Caco-2 (cell line): ENCODE measurements around the gene ZCCHC2. TPM values are rescaled to one million over a fixed set of nuclear protein-coding genes. Genes with fewer than 3 reads are reported as not detected.

Experiments
- BruUV-seq: library from RNA; stranded (reverse); fragments of 400-500 nt; replicated peaks from 2 replicates; lab custom pipeline; 2021; lab: Mats Ljungman, UMichigan
- CTCF ChIA-PET: fragments of 300-600 bp; sonication (Branson Sonifier 250); formaldehyde crosslinking; loops from one replicate; lab custom pipeline; 2022; ENCODE audit warnings: antibody characterized with exemption; lab: Charles Lee
- POLR2A ChIA-PET: fragments of 300-600 bp; sonication (Branson Sonifier 250); formaldehyde crosslinking; loops from one replicate; lab custom pipeline; 2022; ENCODE audit warnings: antibody characterized with exemption; lab: Charles Lee
- DNase-seq, 2 experiments: peaks; one replicate each; pipeline versions ENCODE4 v3.0.0 to v3.0.0-alpha.2; 2020 to 2022
- H3K27me3 ChIP-seq: replicated peaks from 2 replicates; pipeline ENCODE4 v1.6.0; 2011; ENCODE audit warnings: low read length; ENCODE audit not compliant: control insufficient read depth, insufficient read depth
- H3K36me3 ChIP-seq: 2 replicates; pipeline ENCODE4 v1.5.1; 2011; ENCODE audit warnings: low read length; ENCODE audit not compliant: control insufficient read depth, insufficient read depth
- H3K4me1 ChIP-seq: fragments of 250-450 bp; sonication (Bioruptor Pico); 2 replicates; pipeline ENCODE4 v1.5.1; 2020; ENCODE audit warnings: mild to moderate bottlenecking
- H3K4me3 ChIP-seq: 2 replicates; pipeline ENCODE4 v1.5.1; 2011; ENCODE audit warnings: low read depth, mild to moderate bottlenecking, control low read depth, low read length
- H3K9me3 ChIP-seq: fragments of 250-450 bp; sonication (Bioruptor Pico); 2 replicates; pipeline ENCODE4 v1.5.1; 2020; ENCODE audit warnings: mild to moderate bottlenecking, moderate library complexity
- H3K27ac Mint-ChIP-seq: one replicate; pipeline ENCODE4 v1.8.0; 2022; ENCODE audit warnings: mixed read lengths; ENCODE audit not compliant: unreplicated experiment
- H3K27me3 Mint-ChIP-seq: one replicate; pipeline ENCODE4 v1.8.0; 2022; ENCODE audit warnings: mixed read lengths; ENCODE audit not compliant: insufficient read depth, unreplicated experiment
- H3K36me3 Mint-ChIP-seq: one replicate; pipeline ENCODE4 v1.8.0; 2022; ENCODE audit warnings: mild to moderate bottlenecking, mixed read lengths; ENCODE audit not compliant: insufficient read depth, unreplicated experiment
- H3K4me1 Mint-ChIP-seq: one replicate; pipeline ENCODE4 v1.8.0; 2022; ENCODE audit warnings: low read depth, mixed read lengths; ENCODE audit not compliant: unreplicated experiment
- H3K4me3 Mint-ChIP-seq: one replicate; pipeline ENCODE4 v1.8.0; 2022; ENCODE audit warnings: mild to moderate bottlenecking, moderate library complexity, mixed read lengths; ENCODE audit not compliant: unreplicated experiment
- H3K9me3 Mint-ChIP-seq: one replicate; pipeline ENCODE4 v1.8.0; 2022; ENCODE audit warnings: mixed read lengths; ENCODE audit not compliant: unreplicated experiment
- CTCF ChIP-seq, 2 experiments: fragments of 200-600 bp in 1 of 2; IDR thresholded peaks; 1 replicate in 1 of 2; 2 replicates in 1 of 2; pipeline versions ENCODE4 v1.5.1 to v1.8.0; 2011 to 2022; ENCODE audit warnings: antibody characterized with exemption in 1 of 2, control low read depth in 1 of 2, inconsistent platforms in 1 of 2, low read depth in 1 of 2, low read length in 1 of 2, mild to moderate bottlenecking in 1 of 2, moderate library complexity in 1 of 2; ENCODE audit not compliant: insufficient read depth in 1 of 2, severe bottlenecking in 1 of 2, unreplicated experiment in 1 of 2
- intact Hi-C: fragments of 100-400 bp; cut with micrococcal nuclease; formaldehyde crosslinking; loops from one replicate; pipeline ENCODE4 v1.10.0; 2022; ENCODE audit not compliant: unreplicated experiment
- total RNA-seq: library from RNA; stranded (reverse); gene quantifications from 2 replicates; pipeline ENCODE4 v1.2.3, GENCODE V29; 2022

The ZCCHC2 gene
- total RNA-seq, 1 experiment from 2014 or later, result 6.9 TPM

DNA sequence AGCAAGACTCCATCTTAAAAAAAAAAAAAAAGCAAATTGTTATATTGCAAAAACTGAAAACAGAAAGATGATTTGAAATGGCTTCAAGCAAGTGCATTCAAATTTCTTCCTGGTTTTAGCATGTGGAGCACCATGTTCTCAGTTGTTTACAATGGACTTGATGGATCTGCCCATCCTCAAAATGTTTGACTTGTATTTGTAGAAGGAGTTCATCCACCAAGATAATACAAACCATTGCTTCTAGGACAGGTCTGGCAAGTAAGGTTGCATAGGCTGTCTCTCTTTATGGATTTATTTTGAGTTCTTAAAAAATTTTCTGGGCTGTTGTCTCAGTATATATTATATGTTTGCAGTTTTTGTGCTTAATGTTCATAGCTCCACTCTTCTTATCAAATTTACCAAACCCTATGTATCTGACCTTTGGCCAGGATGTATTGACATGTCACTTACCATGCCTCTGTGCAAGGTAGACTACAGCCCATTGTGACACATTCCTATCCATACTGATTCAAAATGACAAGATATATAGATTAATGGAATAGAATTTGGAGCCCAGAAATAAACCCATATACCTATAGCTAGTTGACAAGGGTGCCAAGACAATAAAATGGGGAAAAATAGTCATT, 21.7 kb upstream of the ZCCHC2 start:
- POLR2A ChIA-PET, result no interaction called here
- Mint-ChIP-seq H3K4me3 (no peak overlapping the region), H3K36me3 (no peaks in the 10 kb centered on the region), H3K4me1 (no peaks in the 10 kb centered on the region), H3K27me3 (no peaks in the 10 kb centered on the region), H3K9me3 (no peaks in the 10 kb centered on the region), H3K27ac (no peak overlapping the region)
- CTCF ChIA-PET, result no interaction called here
- H3K4me1 ChIP-seq, result no peaks in the 10 kb centered on the region
- no peak overlapping the region for H3K4me3 ChIP-seq
- H3K27me3 ChIP-seq, result no peaks in the 10 kb centered on the region
- no TSS peak for BruUV-seq
- intact Hi-C loops, result no loop called here
- DNase-seq, result no peak
- H3K36me3 ChIP-seq, result no peaks in the 10 kb centered on the region
- no peak for TF ChIP-seq CTCF (IDR thresholded peaks at IDR 0.05; ENCODE audit: insufficient read depth in 1 of 2, low read depth in 1 of 2, low read length in 1 of 2, severe bottlenecking in 1 of 2, unreplicated experiment in 1 of 2)
- no peaks in the 10 kb centered on the region for H3K9me3 ChIP-seq

DNA sequence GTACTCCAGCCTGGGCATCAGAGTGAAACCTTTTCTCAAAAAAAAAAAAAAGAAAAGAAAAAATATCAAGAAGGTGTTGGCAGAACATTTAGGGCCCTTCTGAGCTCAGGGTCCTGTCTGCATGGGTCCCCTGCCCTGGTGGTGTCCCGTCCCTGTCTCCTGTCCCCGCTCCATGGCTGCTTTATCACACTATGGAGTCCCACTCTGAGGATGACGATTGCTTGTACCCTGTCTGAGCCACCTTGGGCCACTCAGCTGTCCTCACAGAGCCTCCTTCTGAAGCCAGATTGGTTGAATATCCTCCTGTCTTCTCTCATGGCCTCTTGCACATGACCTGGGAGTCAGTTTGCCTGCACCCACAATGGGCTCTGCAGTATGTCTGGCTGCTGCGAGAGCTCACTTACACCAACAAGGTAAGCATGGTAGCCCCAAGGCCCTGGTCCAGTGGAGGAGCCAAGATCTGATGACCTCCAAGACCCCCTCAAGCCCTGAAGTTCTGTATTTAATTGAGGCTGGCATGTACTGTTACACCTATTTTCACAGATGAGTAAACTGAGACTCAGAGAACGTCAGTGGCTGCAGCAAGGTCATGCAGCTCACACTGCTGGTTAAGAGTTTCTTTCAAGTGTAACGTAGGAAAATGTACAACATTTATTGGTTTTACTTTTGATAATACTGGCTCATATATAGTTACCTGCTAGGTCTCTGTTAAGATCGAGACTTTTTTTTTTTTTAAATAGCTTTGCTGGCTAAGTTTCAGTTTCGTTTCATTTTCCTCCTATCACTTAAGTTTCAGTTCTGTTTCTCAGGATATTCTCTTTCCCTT, 16.9 kb upstream of the ZCCHC2 start:
- no peaks in the 10 kb centered on the region for H3K36me3 Mint-ChIP-seq
- H3K4me1 Mint-ChIP-seq, result no peaks in the 10 kb centered on the region
- no peaks in the 10 kb centered on the region for H3K27me3 Mint-ChIP-seq
- H3K27ac Mint-ChIP-seq, result no peak overlapping the region
- intact Hi-C loops, result no loop called here
- ChIA-PET CTCF (no interaction called here), POLR2A (interaction anchor here (0.7 kb wide), 1 partner anchor 62 kb away, joined by 3 read pairs; no protein-coding TSS in a partner anchor)
- no peak for DNase-seq
- Histone ChIP-seq H3K4me1 (no peaks in the 10 kb centered on the region), H3K4me3 (no peak overlapping the region), H3K36me3 (no peaks in the 10 kb centered on the region), H3K27me3 (no peaks in the 10 kb centered on the region), H3K9me3 (no peaks in the 10 kb centered on the region)
- no peak overlapping the region for H3K4me3 Mint-ChIP-seq
- H3K9me3 Mint-ChIP-seq, result no peaks in the 10 kb centered on the region
- TF ChIP-seq CTCF (IDR thresholded peaks at IDR 0.05; ENCODE audit: insufficient read depth in 1 of 2, low read depth in 1 of 2, low read length in 1 of 2, severe bottlenecking in 1 of 2, unreplicated experiment in 1 of 2), result no peak
- no TSS peak for BruUV-seq

- Mint-ChIP-seq H3K27ac (no peak overlapping the region), H3K36me3 (no peaks in the 10 kb centered on the region), H3K27me3 (no peaks in the 10 kb centered on the region), H3K4me1 (no peaks in the 10 kb centered on the region), H3K4me3 (no peak overlapping the region), H3K9me3 (no peaks in the 10 kb centered on the region)
- Histone ChIP-seq H3K9me3 (no peaks in the 10 kb centered on the region), H3K4me3 (no peak overlapping the region), H3K27me3 (no peaks in the 10 kb centered on the region), H3K4me1 (no peaks in the 10 kb centered on the region), H3K36me3 (no peaks in the 10 kb centered on the region)
- intact Hi-C loops, result no loop called here
- no TSS peak for BruUV-seq
- ChIA-PET CTCF (no interaction called here), POLR2A (interaction anchor here (0.7 kb wide), 1 partner anchor 61 kb away, joined by 3 read pairs; no protein-coding TSS in a partner anchor)
- TF ChIP-seq CTCF (IDR thresholded peaks at IDR 0.05; ENCODE audit: insufficient read depth in 1 of 2, low read depth in 1 of 2, low read length in 1 of 2, severe bottlenecking in 1 of 2, unreplicated experiment in 1 of 2), result no peak
- DNase-seq, result no peak
These were observed 16.2 kb upstream of the ZCCHC2 start for GRCh38 chr18:62506495-62507143.
